AG09309 (cell line): Measurements from ENCODE around the gene ISLR.
"Not testable (repeated sequence)": the region's sequence is repeated elsewhere in the genome, so short reads cannot be mapped to it uniquely, and the experiment has no call there.

Experiments
- DNase-seq: peaks from one replicate; pipeline ENCODE4 v3.0.0-alpha.2; 2010; ENCODE audit warnings: low read depth
- H3K4me3 ChIP-seq: 2 replicates; pipeline ENCODE4 v1.5.1; 2011; ENCODE audit warnings: mild to moderate bottlenecking, low read depth, low read length, moderate library complexity; ENCODE audit not compliant: control insufficient read depth
- CTCF ChIP-seq: IDR thresholded peaks from 2 replicates; pipeline ENCODE4 v1.5.1; 2011; ENCODE audit warnings: mild to moderate bottlenecking, low read depth, low read length, inconsistent platforms; ENCODE audit not compliant: insufficient read depth, control insufficient read depth; ENCODE audit errors: missing control alignments

The ISLR gene

DNA sequence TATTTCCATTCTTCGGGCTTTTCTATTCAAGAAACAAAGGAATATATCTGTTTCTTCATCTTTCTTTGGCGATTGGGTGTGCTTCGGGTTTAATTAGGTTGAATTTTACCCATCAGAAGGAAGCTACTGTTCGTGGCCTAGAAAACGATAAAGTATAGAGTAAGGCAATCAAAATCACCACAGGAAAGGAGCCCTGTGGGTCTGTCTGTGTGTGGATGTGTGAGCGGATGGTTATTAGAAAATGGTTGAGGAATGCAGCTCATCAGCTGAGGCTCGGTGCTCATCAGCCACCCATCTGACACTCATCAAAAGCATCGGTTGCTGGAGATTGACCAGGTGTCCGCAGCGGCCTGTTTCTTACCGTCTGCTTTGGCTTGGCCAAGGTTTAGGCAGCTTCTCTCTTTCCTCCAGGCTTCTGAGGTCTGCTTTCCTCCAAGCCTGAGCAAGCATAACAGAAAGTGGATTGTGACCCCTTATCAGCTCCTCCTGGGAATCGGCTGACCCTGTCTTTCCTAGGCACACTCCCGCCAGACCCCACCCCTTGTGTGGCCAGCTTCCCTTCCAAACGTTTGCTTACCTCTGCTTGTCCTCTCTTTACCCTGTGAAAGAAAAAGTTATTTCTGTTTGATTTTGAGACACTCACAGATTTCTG lies 17.6 kb upstream of the ISLR start:
- no peak overlapping the region for H3K4me3 ChIP-seq
- TF ChIP-seq CTCF: no peak
- no peak for DNase-seq

DNA sequence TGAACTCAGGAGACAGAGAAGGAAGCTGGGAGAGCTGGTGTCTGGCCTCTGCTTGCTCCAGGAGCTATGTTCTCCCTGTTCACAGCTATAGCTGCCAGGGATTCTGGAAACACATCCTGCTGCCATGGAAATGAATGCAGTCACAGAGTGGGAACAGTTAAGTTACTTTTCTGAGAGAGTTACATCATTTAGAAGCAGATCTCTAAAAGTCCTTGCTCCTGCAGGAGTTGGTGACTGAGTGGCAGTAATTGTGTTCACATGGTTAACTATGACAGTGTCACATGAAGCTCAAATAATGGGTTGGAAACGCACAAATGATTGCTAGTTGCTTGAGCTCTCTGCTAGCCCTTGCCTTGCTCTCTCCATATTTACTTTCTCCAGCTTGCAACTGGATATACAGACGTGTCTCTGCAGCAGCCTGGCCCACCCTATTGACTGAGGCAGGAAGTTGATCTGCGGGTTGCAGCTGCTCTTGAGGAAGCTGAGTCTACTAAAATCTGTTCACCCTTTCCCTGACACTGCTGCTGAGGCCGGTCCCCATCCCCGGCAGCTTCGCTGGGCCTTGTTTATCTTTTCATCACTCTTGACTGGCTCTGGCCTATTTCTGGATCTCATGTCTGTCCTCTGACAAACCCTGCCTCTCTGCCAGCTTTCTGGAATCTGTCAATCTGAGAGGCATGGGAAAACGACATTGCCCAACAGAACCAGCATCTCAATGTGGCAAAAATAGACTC lies 16.7 kb upstream of the ISLR start:
- DNase-seq: no peak
- no peak for TF ChIP-seq CTCF
- no peak overlapping the region for H3K4me3 ChIP-seq

DNA sequence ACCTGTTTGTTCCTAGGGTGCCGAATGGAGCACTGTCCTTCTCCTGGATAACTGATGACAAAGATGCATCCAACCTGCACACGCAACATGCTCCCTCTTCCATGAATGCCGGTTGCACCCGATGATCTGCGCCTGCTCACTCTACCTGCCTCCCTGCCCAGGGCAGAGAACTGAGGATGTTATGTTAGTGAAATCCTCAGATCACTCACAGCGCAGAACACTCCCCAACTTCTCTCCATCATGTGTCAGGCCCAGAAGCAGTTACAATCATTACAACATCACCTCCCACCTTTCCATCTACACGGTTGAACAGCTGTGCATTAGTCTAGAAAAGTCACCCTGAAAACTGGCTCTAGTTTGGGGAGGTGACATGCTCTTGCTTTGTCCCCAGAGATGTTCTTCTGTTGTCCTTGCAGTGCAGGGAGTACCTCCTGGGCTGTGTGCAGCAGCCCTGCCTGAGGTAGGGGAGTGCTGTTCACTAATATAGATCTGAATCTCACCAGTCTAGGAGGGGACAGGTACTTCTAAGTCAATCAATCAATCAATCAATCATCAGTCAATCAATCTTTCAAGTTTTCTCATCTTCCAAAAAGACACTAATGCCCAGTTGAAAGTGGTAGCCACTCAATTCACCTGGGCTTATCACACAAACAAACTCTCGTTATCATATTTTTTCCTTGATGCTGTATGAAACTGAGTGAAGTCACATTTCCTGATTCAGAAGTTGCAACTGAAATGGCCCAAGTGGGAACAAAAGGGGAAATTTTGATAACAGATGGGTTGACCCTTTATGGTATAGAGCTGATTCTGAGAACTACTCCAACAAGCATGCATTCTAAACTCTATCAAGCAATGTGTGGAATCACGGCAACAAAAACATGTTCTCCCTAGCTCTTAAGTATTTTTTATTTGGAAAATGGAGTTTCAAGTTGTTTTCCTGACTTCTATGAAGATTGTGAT lies 15.4 kb upstream of the ISLR start:
- H3K4me3 ChIP-seq: no peak overlapping the region
- no peak for TF ChIP-seq CTCF
- DNase-seq: no peak

DNA sequence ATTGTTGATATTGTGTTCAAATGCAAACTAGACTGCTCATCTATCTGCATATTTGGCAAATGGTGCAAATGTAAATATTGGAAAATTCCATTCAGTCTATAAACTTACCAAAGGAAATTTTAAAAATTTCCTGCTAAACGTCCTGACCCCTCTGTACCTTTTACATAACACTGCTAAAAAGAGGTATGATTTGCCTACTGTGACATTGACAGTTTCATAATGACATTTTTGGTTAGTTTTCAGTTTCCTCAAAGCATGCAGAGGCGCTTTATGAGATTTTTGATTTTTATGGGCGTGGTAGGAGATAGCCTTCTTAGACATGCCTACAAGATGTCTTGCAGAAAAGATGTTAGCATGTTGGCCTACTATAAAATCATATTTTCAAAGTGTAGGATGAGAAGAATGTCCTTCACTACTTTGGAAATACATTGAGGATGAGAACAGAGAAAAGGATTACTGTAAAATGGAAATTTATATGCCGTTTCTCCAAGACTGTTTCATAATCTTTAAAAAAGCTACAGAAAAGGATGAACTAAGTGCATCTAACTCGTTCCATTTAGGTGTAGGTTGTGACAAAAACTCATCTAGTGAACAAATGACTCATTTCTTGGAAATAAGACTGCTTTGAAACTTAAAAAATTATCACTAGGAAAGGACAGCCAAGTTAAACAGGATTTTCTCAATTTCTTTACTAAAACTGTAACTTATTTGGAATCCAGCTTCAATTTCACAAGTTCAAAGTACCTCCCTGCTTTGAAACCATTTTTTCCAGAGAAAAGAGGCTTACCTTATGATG lies 14.5 kb upstream of the ISLR start:
- TF ChIP-seq CTCF: no peak
- no peak overlapping the region for H3K4me3 ChIP-seq
- no peak for DNase-seq

DNA sequence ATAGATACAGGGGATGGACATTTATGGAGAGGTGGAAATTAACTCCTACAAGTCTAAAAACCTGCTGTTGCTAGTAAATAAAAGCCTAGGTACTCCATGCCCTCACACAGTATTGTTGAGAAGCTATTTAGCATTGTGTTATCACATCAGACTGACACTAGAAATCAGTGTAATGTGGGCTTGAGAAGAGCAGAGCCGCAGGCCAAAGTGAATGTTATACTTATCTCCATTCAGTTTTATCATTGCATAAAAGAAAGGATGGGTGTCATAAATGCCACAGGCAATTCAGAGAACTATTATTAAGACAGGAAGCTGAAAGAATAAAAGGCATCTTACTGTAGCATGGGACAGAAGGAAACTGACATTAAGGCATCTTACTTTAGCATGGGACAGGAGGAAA lies 13.7 kb upstream of the ISLR start:
- H3K4me3 ChIP-seq: no peak overlapping the region
- DNase-seq: no peak
- no peak for TF ChIP-seq CTCF

DNA sequence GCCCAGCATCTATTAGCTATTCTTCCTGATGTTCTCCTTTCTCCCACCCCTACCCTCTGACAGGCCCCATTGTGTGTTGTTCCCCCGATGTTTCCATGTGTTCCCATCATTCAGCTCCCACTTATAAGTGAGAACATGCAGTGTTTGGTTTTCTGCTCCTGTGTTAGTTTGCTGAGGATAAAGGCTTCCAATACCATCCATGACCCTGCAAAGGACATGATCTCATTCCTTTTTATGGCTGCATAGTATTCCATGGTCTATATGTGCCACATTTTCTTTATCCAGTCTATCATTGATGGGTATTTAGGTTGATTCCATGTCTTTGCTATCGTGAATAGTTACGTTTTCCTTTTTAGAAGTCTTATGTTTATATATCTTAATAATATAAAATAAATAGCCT lies 13.1 kb upstream of the ISLR start:
- not testable (repeated sequence) for DNase-seq, H3K4me3 ChIP-seq

DNA sequence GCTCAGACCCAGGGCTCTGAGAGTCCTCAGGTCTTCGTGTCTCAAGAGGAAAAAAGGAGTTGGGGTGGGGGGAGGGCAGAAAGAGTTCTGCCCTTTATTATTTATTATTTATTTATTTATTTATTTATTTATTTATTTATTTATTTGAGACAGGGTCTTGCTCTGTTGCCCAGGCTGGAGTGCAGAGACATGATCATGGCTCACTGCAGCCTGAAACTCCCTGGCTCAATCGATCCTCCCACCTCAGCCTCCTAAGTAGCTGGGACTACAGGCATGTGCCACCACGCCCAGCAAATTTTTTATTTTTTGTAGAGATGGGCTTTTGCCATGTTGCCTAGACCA lies 11.3 kb upstream of the ISLR start:
- H3K4me3 ChIP-seq, DNase-seq: not testable (repeated sequence)
